ENCODE data around the gene RBPMS2. TPM values are rescaled to one million over a fixed set of nuclear protein-coding genes. Genes with fewer than 3 reads are reported as not detected.

The RBPMS2 gene
- total and polyA plus RNA-seq, 2 of the 8 experiments (the other 6 are each of a cell fraction or from before 2014, with no cell fraction given) = 55.8 to 238 TPM

GRCh38 chr15:64813075-64813474, 37.7 kb upstream of the RBPMS2 start:
- peak overlapping the region; percentile 47; the same call in 1 of the 2 replicates for H2BK15ac ChIP-seq (ENCODE audit: low read length)
- H3K79me2 ChIP-seq (ENCODE audit: control insufficient read depth in 1 of 2, insufficient read depth in 2 of 2, low read length in 2 of 2) = no peaks in the 10 kb centered on the region; a peak in 1 of 4 replicates
- H3K4ac ChIP-seq (replicated peaks; ENCODE audit: insufficient read length, low read depth, low read length) = peak overlapping the region; percentile 15
- peak overlapping the region; percentile 13 for H2BK12ac ChIP-seq (ENCODE audit: low read depth, low read length)
- H3K56ac ChIP-seq (replicated peaks; ENCODE audit: insufficient read length, low read depth, low read length) = no peak overlapping the region
- H3K9ac ChIP-seq (replicated peaks in 1 of 4; ENCODE audit: extremely low read depth in 1 of 4, low read depth in 3 of 4, low read length in 3 of 4) = no peak overlapping the region
- peak overlapping the region; percentile 96; the same call in 1 of the 2 replicates for H2BK5ac ChIP-seq (ENCODE audit: low read depth, low read length)
- POLR2A ChIA-PET (ENCODE audit: partially characterized antibody) = interaction anchor here (1.0 to 24.9 kb wide), 16 partner anchors 4 to 130 kb away, joined by 3 to 748 read pairs (median 6); partner anchors contain the start of genes PIF1, PLEKHO2 and RBPMS2
- CTCF ChIA-PET (ENCODE audit: partially characterized antibody) = interaction anchor here (0.9 to 25.0 kb wide), 4 partner anchors 8 to 82 kb away, joined by 3 to 883 read pairs (median 3); no protein-coding TSS in a partner anchor
- peak overlapping the region; percentile 64; the same call in 1 of the 2 replicates for H3K18ac ChIP-seq (ENCODE audit: extremely low read depth, low read length)
- peak overlapping the region; percentile 18; the same call in 1 of the 2 replicates for H2AK5ac ChIP-seq (ENCODE audit: low read depth, low read length)
- no peak overlapping the region for H3K27ac ChIP-seq (ENCODE audit: low read depth, low read length)
- H3K27me3 ChIP-seq (replicated peaks in 1 of 4; ENCODE audit: control insufficient read depth in 3 of 4, extremely low read depth in 1 of 4, insufficient read depth in 3 of 4, low read length in 3 of 4) = no peaks in the 10 kb centered on the region
- H4K91ac ChIP-seq (replicated peaks; ENCODE audit: insufficient read length, low read length) = peak overlapping the region; percentile 58
- H3K14ac ChIP-seq (ENCODE audit: insufficient read length) = no peak overlapping the region
- peaks cover 22 to 37% (median 27%) of the 10 kb centered on the region in 4 experiments for H3K4me1 ChIP-seq (replicated peaks in 1 of 4; ENCODE audit: control insufficient read depth in 3 of 4, insufficient read depth in 4 of 4, low read length in 3 of 4)
- 87% methylated on average over 6 of the region's 6 CpGs; no CpG with 5 or more reads in 1 of the 2 experiments for WGBS, 2 experiments (ENCODE audit: extremely low coverage in 1 of 2, insufficient coverage in 1 of 2, insufficient read length in 1 of 2, insufficient replicate concordance in 2 of 2, low coverage in 1 of 2, low lambda C conversion rate in 2 of 2, missing lambda C conversion rate in 1 of 2)
- H4K8ac ChIP-seq (ENCODE audit: extremely low read depth, insufficient read depth, low read length) = no peak overlapping the region; the same call in 1 of the 2 replicates
- no peaks in the 10 kb centered on the region for H3K79me1 ChIP-seq (ENCODE audit: low read depth, low read length)
- no peak overlapping the region for H3K23ac ChIP-seq (ENCODE audit: insufficient read length)
- peaks cover 8% of the 10 kb centered on the region for H3K23me2 ChIP-seq (ENCODE audit: low read depth, low read length)
- peak overlapping the region; percentile 16 for H2BK20ac ChIP-seq (ENCODE audit: low read length)
- no peak overlapping the region for H4K5ac ChIP-seq (ENCODE audit: insufficient read length, low read depth, low read length)
- peaks cover 3 to 19% (median 12%) of the 10 kb centered on the region in 4 experiments for H3K36me3 ChIP-seq (ENCODE audit: control insufficient read depth in 2 of 4, insufficient read depth in 4 of 4, low read length in 3 of 4)
- H4K20me1 ChIP-seq (replicated peaks in 1 of 2; ENCODE audit: control insufficient read depth in 1 of 2, insufficient read depth in 2 of 2, low read length in 2 of 2) = no peaks in the 10 kb centered on the region
- no peak overlapping the region for H3K4me2 ChIP-seq (ENCODE audit: insufficient read depth in 1 of 2, low read depth in 2 of 2, low read length in 2 of 2)
- no peaks in the 10 kb centered on the region for H3K9me3 ChIP-seq (ENCODE audit: insufficient read depth in 2 of 2, low read depth in 1 of 2, low read length in 1 of 2)
- no peak overlapping the region for H2BK120ac ChIP-seq (replicated peaks; ENCODE audit: low read depth, low read length)
- no peak for DNase-seq (ENCODE audit: low read depth in 1 of 2, low spot score in 2 of 2)
- H3K4me3 ChIP-seq (ENCODE audit: extremely low read depth in 1 of 4, insufficient read depth in 2 of 4, low read depth in 3 of 4, low read length in 4 of 4) = no peak overlapping the region
- H2AFZ ChIP-seq (ENCODE audit: low read length) = no peak overlapping the region
- no peak for FAIRE-seq
- TF ChIP-seq MAX (IDR thresholded peaks at IDR 0.05) (no peak), CTCF (IDR thresholded peaks at IDR 0.05; ENCODE audit: control extremely low read depth in 1 of 3, insufficient read depth in 1 of 3, low read depth in 1 of 3, low read length in 3 of 3) (no peak), NANOG (IDR thresholded peaks at IDR 0.05; ENCODE audit: insufficient read depth, low read depth, low read length, poor library complexity, severe bottlenecking) (no peak), EP300 (IDR thresholded peaks at IDR 0.05; ENCODE audit: borderline replicate concordance in 1 of 2, low read depth in 2 of 2, low read length in 2 of 2) (no peak), POU5F1 (IDR thresholded peaks at IDR 0.05; ENCODE audit: low read depth, low read length) (no peak), POLR2AphosphoS5 (IDR thresholded peaks at IDR 0.05; ENCODE audit: low read depth, low read length) (no peak), CREB1 (IDR thresholded peaks at IDR 0.05) (no peak), ATF3 (IDR thresholded peaks at IDR 0.05; ENCODE audit: insufficient read depth, low read depth, low read length) (no peak), YY1 (IDR thresholded peaks at IDR 0.05; ENCODE audit: low read depth, low read length) (no peak)

Data from H1 (cell line).